ENCODE data around the gene PANK3.
"Not testable (repeated sequence)": the region's sequence is repeated elsewhere in the genome, so short reads cannot be mapped to it uniquely, and the experiment has no call there.

Gene PANK3

DNA sequence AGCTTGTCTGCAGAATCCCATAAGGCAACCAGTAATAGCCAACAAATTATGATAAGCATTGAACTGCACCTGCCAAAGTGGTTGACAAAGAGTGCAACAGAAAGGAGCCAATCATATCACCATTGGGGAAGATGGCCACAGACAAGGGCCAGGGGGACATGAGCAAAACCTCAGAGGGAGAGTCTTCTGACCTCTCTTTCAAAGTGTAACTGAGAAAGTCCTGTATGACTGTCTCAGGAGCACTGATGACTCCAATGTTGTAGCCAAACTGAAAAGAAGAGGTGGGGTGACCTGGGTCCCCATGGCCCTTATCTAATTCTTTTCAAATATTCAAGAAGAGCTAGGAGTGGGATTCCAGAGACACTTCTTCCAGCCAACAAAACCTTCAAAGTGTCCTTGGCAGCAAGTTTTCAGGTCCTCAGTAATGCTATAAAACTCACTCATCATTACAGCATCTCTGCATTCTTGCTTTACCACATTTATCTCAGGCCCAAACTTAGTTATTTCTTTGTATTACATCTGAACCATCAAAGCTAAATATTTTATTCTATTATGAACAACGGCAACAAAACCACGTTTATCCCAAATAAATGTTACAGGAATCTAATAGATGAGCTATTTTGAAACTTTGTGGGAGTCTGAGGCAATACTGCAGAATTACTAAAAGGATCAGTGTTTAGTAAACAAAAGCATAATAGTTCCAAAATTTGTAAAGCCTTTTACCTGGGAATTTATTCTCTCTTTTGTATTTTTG lies 25.6 kb downstream of the PANK3 start:
- FAIRE-seq (no peak), DNase-seq (ENCODE audit: low spot score) (no peak)

DNA sequence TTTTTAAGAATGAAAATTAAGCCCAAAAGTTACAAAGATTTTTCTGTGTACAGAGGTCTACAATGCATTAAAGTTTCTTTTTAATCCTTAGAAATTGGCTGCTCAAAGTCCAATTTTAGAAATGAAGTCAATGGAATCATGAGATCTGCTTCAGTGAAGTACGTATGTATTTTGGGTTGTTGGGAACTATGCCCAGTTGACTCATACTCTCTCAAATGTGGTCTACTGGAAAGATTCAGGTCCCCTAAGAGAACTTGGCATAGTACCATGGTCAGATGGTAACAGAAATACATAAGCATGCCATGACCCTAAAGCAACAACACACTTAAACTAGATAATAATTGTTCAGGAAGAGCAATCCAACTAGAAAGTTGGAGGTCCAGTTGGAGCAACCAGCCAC lies 27.0 kb downstream of the PANK3 start:
- FAIRE-seq = no peak
- no peak for DNase-seq (ENCODE audit: low spot score)

DNA sequence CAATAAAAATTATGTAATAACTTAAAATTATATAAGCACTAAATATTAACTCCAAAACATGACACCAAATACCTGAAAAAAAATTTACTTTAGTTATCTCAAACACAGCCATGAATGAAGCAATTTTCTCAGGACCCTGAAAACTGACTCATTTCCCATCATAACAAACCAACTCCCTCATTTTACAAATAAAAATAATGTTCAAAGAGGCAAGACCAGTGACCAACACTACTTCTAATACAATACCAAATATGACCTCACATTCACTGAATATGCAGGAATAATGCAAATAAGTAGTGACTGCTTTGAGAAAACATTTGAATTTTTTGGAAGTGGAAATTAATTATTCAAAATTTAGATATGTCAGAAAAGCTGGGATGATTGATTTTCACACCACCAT lies 28.5 kb downstream of the PANK3 start:
- no peak for FAIRE-seq
- no peak for DNase-seq (ENCODE audit: low spot score)

DNA sequence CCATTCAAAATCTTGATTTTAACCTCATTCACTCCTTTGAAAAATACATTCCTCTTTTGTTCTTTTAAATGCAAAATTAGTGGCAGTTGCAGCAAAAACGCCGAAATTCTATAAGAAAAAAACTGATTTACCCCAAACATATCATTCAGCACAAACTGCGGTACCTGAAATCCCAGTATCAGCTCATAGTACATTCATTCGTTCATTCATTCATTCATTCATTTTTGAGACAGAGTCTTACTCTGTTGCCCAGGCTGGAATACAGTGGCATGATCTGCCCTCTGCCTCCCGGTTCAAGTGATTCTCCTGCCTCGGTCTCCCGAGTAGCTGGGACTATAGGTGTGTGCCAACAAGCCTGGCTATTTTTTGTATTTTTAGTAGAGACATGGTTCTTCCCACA lies 29.6 kb downstream of the PANK3 start:
- FAIRE-seq = no peak
- DNase-seq (ENCODE audit: low spot score) = no peak

DNA sequence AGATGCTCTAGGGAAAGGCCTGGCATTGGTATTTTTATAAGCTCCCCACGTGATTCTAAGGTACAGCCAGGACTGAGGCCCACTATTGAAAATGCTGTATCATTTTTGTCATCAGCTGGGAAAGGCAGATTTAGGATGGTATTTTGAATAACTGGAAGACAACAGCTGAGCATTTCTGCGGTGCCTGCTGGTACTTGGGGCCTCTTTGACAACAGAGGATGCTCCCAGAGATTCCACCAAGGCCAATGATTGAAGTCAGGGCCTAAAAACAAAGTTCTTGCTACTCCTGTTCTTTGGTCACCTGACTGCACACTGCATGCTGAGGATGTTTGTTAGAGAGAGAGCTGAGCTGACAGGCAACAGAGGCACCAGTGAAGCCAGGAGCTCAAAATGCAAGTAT lies 42.0 kb downstream of the PANK3 start:
- DNase-seq (ENCODE audit: low spot score) = no peak
- no peak for FAIRE-seq

DNA sequence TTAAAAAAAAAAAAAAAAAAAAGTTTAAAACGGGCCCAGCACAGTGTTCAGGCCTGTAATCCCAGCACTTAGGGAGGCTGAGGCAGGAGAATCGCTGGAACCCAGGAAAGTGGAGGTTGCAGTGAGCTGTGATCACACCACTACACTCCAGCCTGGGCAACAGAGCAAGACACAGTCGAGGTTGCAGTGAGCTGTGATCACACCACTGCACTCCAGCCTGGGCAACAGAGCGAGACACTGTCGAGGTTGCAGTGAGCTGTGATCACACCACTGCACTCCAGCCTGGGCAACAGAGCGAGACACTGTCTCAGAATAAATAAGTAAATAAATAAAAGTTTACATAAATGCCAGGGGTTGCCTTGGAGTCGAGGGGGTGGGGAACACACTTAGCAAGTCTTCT lies 44.8 kb downstream of the PANK3 start:
- DNase-seq (ENCODE audit: low spot score); FAIRE-seq: not testable (repeated sequence)

DNA sequence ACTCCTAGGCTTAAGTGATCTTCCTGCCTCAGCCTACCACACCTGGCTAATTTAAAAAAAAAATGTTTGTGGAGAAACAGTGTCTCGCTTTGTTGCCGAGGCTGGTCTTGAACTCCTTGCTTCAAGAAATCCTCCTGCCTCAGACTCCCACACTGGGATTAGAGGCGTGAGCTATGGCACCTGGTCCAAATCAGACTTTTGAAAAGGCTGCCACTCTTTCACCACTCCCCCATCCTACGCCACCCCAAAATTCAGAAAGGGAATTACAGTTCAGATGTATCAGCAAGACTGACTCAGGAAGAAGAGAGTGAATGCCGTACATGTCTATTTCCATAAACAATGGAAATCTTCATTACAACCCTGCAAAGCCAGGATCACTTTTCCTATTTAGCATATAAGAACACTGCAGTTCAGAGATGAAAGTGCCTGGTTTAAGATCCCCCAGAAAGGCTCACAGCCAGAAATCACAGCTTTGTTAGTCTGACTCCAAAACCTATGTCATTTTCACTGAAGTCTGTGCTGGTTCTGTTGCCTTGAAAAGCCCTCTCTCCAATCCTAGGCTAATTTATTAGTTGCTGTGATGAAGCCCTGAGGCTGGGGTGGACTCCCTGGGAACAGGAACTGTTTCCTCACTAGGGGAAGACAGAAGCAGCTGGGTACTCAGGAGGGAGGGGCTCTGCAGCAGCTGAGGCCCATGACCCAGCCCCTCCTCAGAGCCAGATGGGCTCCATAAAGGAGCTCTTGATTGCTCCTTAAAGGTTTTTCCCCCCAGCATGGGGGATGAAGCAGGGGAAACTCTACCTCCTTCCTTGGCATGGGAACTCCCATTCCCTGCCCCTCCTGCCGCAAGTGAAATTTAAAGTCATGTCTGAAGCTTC lies 46.9 kb downstream of the PANK3 start:
- DNase-seq (ENCODE audit: low spot score) (no peak), FAIRE-seq (no peak)

DNA sequence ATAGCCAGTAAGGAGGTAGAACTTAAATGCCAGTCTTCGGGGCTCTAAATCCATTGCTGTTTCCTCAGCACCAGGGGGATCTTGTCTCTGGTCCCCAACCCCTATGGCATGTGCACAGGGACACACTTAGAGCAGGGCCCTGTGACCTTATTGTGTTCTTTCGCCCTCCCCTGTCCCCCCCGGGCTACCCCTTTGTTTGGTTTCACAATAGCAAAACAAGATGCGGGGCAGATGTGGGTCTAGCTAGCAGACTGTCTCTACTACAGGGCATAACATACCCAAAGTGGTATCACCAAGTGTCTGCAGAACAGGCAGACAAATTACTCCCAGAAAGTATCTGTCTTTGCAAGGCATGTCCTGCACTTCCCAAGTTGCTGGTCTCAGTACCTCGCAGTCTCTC lies 48.0 kb downstream of the PANK3 start:
- FAIRE-seq = no peak
- no peak for DNase-seq (ENCODE audit: low spot score)

DNA sequence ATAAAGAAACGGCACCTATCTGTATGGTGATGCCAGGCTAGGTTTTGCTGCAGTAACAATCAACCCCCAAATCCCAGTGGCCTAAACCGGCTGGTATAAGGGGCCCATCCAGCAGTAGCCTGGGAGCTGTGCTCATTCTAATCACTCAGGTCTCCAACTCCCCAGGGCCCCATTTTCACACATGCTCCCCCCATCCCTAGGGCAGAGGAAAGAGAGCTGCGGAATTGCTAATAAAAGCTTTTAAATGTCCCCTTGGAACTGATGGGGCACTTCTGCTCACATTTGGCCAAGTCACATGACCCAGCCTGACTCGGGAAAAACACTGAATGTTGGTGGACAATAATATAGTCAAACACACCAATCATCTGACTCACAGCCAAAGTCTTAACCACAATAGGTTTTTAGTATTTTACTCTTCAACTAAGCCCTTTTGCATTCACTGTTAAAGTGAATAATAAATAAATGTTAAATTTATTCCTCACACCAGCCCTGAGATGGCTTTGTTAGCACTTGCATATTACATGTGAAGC lies 48.5 kb downstream of the PANK3 start:
- DNase-seq (ENCODE audit: low spot score) (no peak), FAIRE-seq (no peak)

DNA sequence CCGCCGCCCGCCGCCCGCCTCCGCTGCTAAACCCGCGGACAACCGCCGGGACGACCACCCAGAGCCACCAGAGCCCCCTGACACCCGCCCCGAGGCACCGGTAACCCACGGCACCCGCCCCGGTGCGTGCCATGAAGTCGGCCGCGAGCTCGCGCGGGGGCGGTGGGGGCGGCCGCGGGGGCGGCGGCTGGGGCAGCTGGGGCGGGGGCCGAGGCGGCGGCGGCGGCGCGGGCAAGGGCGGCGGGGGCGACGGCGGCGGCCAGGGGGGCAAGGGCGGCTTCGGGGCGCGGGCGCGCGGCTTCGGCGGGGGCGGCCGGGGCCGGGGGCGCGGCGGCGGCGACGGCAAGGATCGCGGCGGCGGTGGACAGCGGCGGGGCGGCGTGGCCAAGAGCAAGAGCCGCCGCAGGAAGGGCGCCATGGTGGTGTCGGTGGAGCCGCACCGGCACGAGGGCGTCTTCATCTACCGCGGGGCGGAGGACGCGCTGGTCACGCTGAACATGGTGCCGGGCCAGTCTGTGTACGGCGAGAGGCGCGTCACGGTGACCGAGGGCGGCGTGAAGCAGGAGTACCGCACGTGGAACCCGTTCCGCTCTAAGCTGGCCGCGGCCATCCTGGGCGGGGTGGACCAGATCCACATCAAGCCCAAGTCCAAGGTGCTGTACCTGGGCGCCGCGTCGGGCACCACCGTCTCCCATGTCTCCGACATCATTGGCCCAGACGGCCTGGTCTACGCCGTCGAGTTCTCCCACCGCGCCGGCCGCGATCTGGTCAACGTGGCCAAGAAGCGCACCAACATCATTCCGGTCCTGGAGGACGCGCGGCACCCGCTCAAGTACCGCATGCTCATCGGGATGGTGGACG lies 49.6 kb downstream of the PANK3 start:
- DNase-seq (ENCODE audit: low spot score) (no peak), FAIRE-seq (no peak)

DNA sequence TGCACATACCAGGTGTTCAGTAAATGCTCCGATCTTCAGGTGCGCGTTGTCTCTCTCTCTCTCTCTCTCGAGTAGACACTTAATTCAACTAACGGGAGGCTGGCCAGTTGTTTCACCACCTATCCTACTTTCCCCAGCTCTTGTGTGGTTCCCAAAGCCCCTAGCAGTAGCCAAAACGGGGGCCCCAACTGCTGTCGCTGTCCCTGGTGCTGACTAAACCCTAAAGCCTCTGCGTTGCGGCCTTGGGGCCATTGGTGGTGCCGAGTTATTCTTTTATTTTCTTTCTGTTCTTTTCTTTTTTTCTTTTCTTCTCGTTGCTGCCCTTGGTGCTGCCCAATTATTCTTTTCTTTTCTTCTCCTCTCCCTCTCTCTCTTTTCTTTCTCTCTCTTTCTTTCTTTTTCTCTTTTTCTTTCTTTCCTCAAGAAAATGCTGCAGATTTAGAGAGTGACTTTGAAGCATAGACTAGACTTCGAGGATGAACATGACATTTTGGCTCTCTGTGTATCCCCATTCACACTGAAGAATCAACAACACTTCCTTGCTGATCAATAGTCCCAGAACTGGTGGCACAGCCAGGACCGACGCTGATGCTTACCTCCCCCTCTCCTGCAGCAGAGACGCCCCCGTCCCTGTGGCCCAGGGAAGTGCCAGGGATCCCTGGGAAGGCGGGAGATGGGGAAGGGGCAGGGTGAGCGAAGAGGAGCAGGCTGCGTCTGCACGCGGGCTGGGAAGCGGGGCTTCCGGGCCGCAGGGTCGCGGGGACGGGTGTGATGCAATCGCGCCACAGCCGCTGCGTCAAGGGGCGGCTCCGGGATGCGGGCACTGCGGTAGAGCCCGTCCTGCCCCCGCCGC lies 50.4 kb downstream of the PANK3 start, which contains the start of gene FBLL1:
TSS of gene FBLL1 (plus strand) at position 785 of the 853 bp plus-strand sequence. CDS start 200 bp downstream, outside the sequence.
- FAIRE-seq (no peak), DNase-seq (ENCODE audit: low spot score) (no peak)

DNA sequence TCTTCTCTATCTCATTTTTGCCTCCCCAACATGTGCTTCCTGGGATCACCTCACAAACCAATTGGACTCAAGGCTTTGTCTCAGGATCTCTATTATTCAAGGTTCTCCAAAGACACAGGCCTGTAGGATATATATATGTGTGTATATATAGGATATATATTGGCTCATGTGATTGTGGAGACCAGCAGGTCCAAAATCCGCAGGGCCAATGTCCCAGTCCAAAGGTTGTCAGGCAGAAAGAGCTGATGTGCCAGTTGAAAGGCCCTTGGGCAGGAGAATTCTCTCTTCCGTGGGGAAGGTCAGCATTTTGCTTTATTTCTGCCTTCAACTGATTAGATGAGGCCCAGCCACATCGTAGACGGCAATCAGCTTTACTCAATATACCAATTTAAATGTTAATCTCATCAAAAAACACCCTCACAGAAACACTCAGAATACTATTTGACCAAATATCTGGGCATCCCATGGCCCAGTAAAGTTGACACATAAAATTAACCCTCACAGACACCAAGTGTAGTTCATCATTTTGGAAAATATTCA lies 51.3 kb downstream of the PANK3 start:
- FAIRE-seq (no peak), DNase-seq (ENCODE audit: low spot score) (no peak)

DNA sequence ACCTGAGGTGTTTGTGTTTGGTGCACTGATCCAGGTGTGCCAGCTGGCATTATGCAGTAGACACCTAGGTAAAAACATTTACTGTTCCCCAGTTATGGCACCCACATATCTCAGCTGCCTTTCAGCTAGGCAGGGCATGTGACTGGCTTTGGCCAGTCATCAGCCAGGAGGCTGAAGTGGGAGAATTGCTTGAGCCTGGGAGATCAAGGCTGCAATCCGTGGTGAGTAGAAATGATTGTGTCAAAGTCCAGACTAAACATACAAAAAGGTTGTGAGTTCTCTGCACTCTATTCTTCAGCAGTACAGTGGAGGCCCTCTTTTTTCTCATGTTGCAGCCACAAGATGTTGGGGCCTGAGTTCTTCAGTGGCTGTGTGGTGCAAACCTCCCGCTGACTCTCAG lies 53.3 kb downstream of the PANK3 start:
- DNase-seq (ENCODE audit: low spot score) = no peak
- FAIRE-seq = no peak

DNA sequence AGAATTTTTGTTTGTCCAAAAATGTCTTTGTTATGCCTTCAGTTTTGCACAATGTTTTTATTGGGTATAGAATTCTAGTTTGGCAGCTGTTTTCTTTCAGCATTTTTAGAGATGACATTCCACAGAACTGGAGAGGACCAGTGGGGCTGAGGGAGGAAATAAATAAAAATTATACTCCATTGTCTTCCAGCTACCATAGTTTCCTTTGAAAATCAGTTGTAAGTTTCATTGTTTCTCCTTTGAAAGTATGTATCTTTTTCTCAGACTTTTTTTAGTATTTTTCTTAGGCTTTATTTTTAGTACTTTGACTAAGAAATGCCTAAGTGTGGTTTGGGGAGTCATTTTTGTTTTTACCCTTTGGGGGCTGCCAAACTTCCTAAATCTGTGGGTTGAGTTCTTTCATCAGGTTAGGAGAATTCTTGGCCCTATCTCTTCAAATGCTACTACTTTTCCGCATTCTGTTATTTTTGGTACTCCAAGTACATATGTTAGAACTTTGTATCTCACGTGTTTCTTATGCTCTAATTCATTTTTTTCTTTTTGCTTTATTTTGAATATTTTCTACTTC lies 65.2 kb downstream of the PANK3 start:
- DNase-seq (ENCODE audit: low spot score) (no peak), FAIRE-seq (no peak)

DNA sequence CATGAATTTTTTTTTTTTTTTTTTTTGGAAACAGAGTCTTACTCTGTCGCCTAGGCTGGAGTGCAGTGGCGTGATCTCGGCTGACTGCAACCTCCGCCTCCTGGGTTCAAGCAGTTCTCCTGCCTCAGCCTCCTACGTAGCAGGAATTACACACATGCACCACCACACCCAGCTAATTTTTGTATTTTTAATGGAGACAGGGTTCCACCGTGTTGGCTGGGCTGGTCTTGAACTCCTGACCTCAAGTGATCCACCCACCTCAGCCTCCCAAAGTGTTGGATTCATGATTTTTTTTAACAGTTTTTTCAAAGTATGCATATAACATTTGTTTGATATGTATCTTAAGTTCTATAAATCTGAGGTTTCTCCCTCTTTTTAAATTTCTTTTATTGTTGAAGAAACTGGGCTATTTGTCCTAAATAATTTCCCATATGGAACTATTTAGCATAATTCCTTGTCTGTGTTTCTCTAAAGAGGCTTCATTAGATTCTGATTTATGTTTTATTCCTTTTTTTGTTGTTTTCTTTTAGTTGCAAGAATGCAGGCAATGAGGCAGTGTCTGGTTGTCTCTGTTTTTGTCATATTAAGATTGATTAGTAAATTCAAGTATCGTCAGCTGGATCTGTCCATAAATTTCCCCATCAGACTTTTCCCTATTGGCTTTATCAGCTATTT lies 76.5 kb downstream of the PANK3 start:
- FAIRE-seq (no peak), DNase-seq (ENCODE audit: low spot score) (no peak)

Measured in urothelium cell line (cell line).